ENCODE results near the gene UBE3C. TPM values are rescaled to one million over a fixed set of nuclear protein-coding genes. Genes with fewer than 3 reads are reported as not detected.

Gene UBE3C
- polyA plus RNA-seq, 1 donor from 2014 or later: 39.0 TPM

- no peak overlapping the region for H3K9ac ChIP-seq (ENCODE audit: low read length)
- no peaks in the 10 kb centered on the region for H3K79me2 ChIP-seq (replicated peaks; ENCODE audit: insufficient read depth, low read length)
- H3K27ac ChIP-seq (ENCODE audit: low read length): no peak overlapping the region
- no peak overlapping the region for H3K4me2 ChIP-seq (ENCODE audit: low read length)
- H3K27me3 ChIP-seq (ENCODE audit: insufficient read depth, low read depth, low read length): no peaks in the 10 kb centered on the region
- H3F3A ChIP-seq (ENCODE audit: insufficient read depth, low read length, poor library complexity, severe bottlenecking): no peaks in the 10 kb centered on the region
- peaks cover 7% of the 10 kb centered on the region for H3K36me3 ChIP-seq (ENCODE audit: insufficient read depth, low read length)
- no peaks in the 10 kb centered on the region for H4K20me1 ChIP-seq (ENCODE audit: insufficient read depth)
- no peak for TF ChIP-seq POLR2AphosphoS5 (IDR thresholded peaks at IDR 0.05)
- TF ChIP-seq MXI1 (conservative IDR thresholded peaks at IDR 0.05; ENCODE audit: poor library complexity, severe bottlenecking): no peak
- TF ChIP-seq CTCF (IDR thresholded peaks at IDR 0.05; ENCODE audit: poor library complexity, severe bottlenecking): no peak
- TF ChIP-seq RAD21 (conservative IDR thresholded peaks at IDR 0.05): no peak
- TF ChIP-seq TAF1 (IDR thresholded peaks at IDR 0.05; ENCODE audit: low read depth): no peak
- no peak for TF ChIP-seq SMC3 (conservative IDR thresholded peaks at IDR 0.05; ENCODE audit: poor library complexity)
- no peak for TF ChIP-seq EP300 (conservative IDR thresholded peaks at IDR 0.05; ENCODE audit: poor library complexity, severe bottlenecking)
- TF ChIP-seq EZH2 (IDR thresholded peaks at IDR 0.05; ENCODE audit: borderline replicate concordance, insufficient read depth, low read length, poor library complexity, severe bottlenecking): no peak
- TF ChIP-seq REST (IDR thresholded peaks at IDR 0.05; ENCODE audit: borderline replicate concordance): no peak
- H3K4me3 ChIP-seq (ENCODE audit: low read length): no peak overlapping the region
- H3K9me2 ChIP-seq (ENCODE audit: insufficient read depth, low read length): no peaks in the 10 kb centered on the region
- H2AFZ ChIP-seq (ENCODE audit: low read depth, low read length): no peak overlapping the region
- no peaks in the 10 kb centered on the region for H3K9me3 ChIP-seq (ENCODE audit: low read length)
These were observed 38.7 kb downstream of the UBE3C start for GRCh38 chr7:157177333-157177982.

- no peaks in the 10 kb centered on the region for H4K20me1 ChIP-seq (ENCODE audit: insufficient read depth)
- H3K4me2 ChIP-seq (ENCODE audit: low read length): no peak overlapping the region
- no peak for TF ChIP-seq CTCF (IDR thresholded peaks at IDR 0.05; ENCODE audit: poor library complexity, severe bottlenecking)
- no peak for TF ChIP-seq EP300 (conservative IDR thresholded peaks at IDR 0.05; ENCODE audit: poor library complexity, severe bottlenecking)
- no peak for TF ChIP-seq REST (IDR thresholded peaks at IDR 0.05; ENCODE audit: borderline replicate concordance)
- TF ChIP-seq SMC3 (conservative IDR thresholded peaks at IDR 0.05; ENCODE audit: poor library complexity): no peak
- TF ChIP-seq MXI1 (conservative IDR thresholded peaks at IDR 0.05; ENCODE audit: poor library complexity, severe bottlenecking): no peak
- no peak for TF ChIP-seq POLR2AphosphoS5 (IDR thresholded peaks at IDR 0.05)
- TF ChIP-seq TAF1 (IDR thresholded peaks at IDR 0.05; ENCODE audit: low read depth): no peak
- TF ChIP-seq RAD21 (conservative IDR thresholded peaks at IDR 0.05): no peak
- no peak for TF ChIP-seq EZH2 (IDR thresholded peaks at IDR 0.05; ENCODE audit: borderline replicate concordance, insufficient read depth, low read length, poor library complexity, severe bottlenecking)
- no peak overlapping the region for H2AFZ ChIP-seq (ENCODE audit: low read depth, low read length)
- H3K9me3 ChIP-seq (ENCODE audit: low read length): no peaks in the 10 kb centered on the region
- no peaks in the 10 kb centered on the region for H3K9me2 ChIP-seq (ENCODE audit: insufficient read depth, low read length)
- no peaks in the 10 kb centered on the region for H3K27me3 ChIP-seq (ENCODE audit: insufficient read depth, low read depth, low read length)
- no peaks in the 10 kb centered on the region for H3K79me2 ChIP-seq (replicated peaks; ENCODE audit: insufficient read depth, low read length)
- no peak overlapping the region for H3K9ac ChIP-seq (ENCODE audit: low read length)
- no peaks in the 10 kb centered on the region for H3F3A ChIP-seq (ENCODE audit: insufficient read depth, low read length, poor library complexity, severe bottlenecking)
- H3K36me3 ChIP-seq (ENCODE audit: insufficient read depth, low read length): peaks cover 8% of the 10 kb centered on the region
- no peak overlapping the region for H3K27ac ChIP-seq (ENCODE audit: low read length)
- H3K4me3 ChIP-seq (ENCODE audit: low read length): no peak overlapping the region
These were observed 39.3 kb downstream of the UBE3C start for GRCh38 chr7:157177983-157178381.

Measured in neural cell (in vitro differentiated cells).